Subcutaneous adipose tissue (tissue), 4 donors: ENCODE measurements around the gene RNMT. TPM values are rescaled to one million over a fixed set of nuclear protein-coding genes. Genes with fewer than 3 reads are reported as not detected.

ENCODE experiments used
- CTCF ChIP-seq: fragments of 450-650 bp; IDR thresholded peaks from one replicate; pipeline ENCODE4 v1.5.1; 2016; ENCODE audit warnings: low read depth, mild to moderate bottlenecking, control low read depth, antibody characterized with exemption, moderate library complexity
- total RNA-seq, 4 donors: library from RNA; depleted of rRNA; stranded (reverse); fragments of >200 nt; gene quantifications; one replicate each; pipeline ENCODE4 v1.1.0, GENCODE V29; 2016

RNMT gene
- total RNA-seq, 4 donors from 2014 or later = 15.4 to 24.8 (median 22.9) TPM

- TF ChIP-seq CTCF = no peak
Measured at GRCh38 chr18:13756261-13756660, 29.8 kb downstream of the RNMT start.

GRCh38 chr18:13756671-13757070 lies 30.2 kb downstream of the RNMT start:
- TF ChIP-seq CTCF = no peak

GRCh38 chr18:13758622-13759021 lies 32.1 kb downstream of the RNMT start:
- no peak for TF ChIP-seq CTCF

- TF ChIP-seq CTCF = no peak
Measured at GRCh38 chr18:13760047-13760446, 33.6 kb downstream of the RNMT start.

- TF ChIP-seq CTCF = no peak
Measured at GRCh38 chr18:13762690-13763439, 36.4 kb downstream of the RNMT start.

- TF ChIP-seq CTCF = no peak
Measured at GRCh38 chr18:13775058-13775457, 48.6 kb downstream of the RNMT start.

GRCh38 chr18:13791181-13791580 lies 64.7 kb downstream of the RNMT start:
- TF ChIP-seq CTCF = no peak
